Activated CD8-positive, alpha-beta T cell treated with anti-CD3 and anti-CD28 coated beads for 36 hours (primary cell): ENCODE data around the gene CTPS2. TPM values are rescaled to one million over a fixed set of nuclear protein-coding genes. Genes with fewer than 3 reads are reported as not detected.

Experiments
- ATAC-seq: fragments of 200-7000 bp; cut with Tn5 transposase; one replicate; pipeline ENCODE4 v1.10.0; 2021; ENCODE audit warnings: mild to moderate bottlenecking, moderate library complexity
- CTCF ChIA-PET: fragments of 350-600 bp; sonication (Branson Sonifier 250); formaldehyde crosslinking; loops from one replicate; lab custom pipeline; 2021; ENCODE audit warnings: antibody characterized with exemption; lab: Charles Lee
- POLR2A ChIA-PET: fragments of 350-600 bp; sonication (Branson Sonifier 250); formaldehyde crosslinking; loops from one replicate; lab custom pipeline; 2021; ENCODE audit warnings: antibody characterized with exemption; lab: Charles Lee
- DNase-seq: peaks from one replicate; pipeline ENCODE4 v3.0.0-alpha.2; 2020
- H3K27ac Mint-ChIP-seq: one replicate; pipeline ENCODE4 v1.8.0; 2021; ENCODE audit warnings: mild to moderate bottlenecking, mixed read lengths
- H3K27me3 Mint-ChIP-seq: one replicate; pipeline ENCODE4 v1.8.0; 2021; ENCODE audit warnings: mixed read lengths
- H3K36me3 Mint-ChIP-seq: one replicate; pipeline ENCODE4 v1.8.0; 2021; ENCODE audit warnings: low read depth, mixed read lengths
- H3K4me1 Mint-ChIP-seq: one replicate; pipeline ENCODE4 v1.8.0; 2021; ENCODE audit warnings: low read depth, mixed read lengths
- H3K4me3 Mint-ChIP-seq: one replicate; pipeline ENCODE4 v1.8.0; 2021; ENCODE audit warnings: mild to moderate bottlenecking, moderate library complexity, mixed read lengths
- H3K9me3 Mint-ChIP-seq: one replicate; pipeline ENCODE4 v1.8.0; 2021; ENCODE audit warnings: mixed read lengths
- intact Hi-C: fragments of 100-400 bp; cut with micrococcal nuclease; formaldehyde crosslinking; loops from one replicate; pipeline ENCODE4 v1.10.0; 2022
- total RNA-seq, 2 experiments: library from RNA; stranded (reverse); gene quantifications; one replicate each; pipeline ENCODE4 v1.2.3, GENCODE V29; 2021
- TF ChIP-seq, protein P1 (sequence below): fragments of 200-600 bp; IDR thresholded peaks from one replicate; pipeline ENCODE4 v1.8.0; 2022; ENCODE audit warnings: antibody characterized with exemption, mild to moderate bottlenecking

CTPS2 gene
- total RNA-seq, 2 experiments from 2014 or later = 6.2 to 6.7 TPM

GRCh38 chrX:16702700-16703599, 9.5 kb downstream of the CTPS2 start:
- ATAC-seq = no peak
- Mint-ChIP-seq H3K9me3 (no peaks in the 10 kb centered on the region), H3K27me3 (no peaks in the 10 kb centered on the region), H3K4me3 (no peak overlapping the region), H3K27ac (no peak overlapping the region), H3K4me1 (no peaks in the 10 kb centered on the region), H3K36me3 (no peaks in the 10 kb centered on the region)
- ChIA-PET POLR2A (no interaction called here), CTCF (no interaction called here)
- TF ChIP-seq, protein P1, sequence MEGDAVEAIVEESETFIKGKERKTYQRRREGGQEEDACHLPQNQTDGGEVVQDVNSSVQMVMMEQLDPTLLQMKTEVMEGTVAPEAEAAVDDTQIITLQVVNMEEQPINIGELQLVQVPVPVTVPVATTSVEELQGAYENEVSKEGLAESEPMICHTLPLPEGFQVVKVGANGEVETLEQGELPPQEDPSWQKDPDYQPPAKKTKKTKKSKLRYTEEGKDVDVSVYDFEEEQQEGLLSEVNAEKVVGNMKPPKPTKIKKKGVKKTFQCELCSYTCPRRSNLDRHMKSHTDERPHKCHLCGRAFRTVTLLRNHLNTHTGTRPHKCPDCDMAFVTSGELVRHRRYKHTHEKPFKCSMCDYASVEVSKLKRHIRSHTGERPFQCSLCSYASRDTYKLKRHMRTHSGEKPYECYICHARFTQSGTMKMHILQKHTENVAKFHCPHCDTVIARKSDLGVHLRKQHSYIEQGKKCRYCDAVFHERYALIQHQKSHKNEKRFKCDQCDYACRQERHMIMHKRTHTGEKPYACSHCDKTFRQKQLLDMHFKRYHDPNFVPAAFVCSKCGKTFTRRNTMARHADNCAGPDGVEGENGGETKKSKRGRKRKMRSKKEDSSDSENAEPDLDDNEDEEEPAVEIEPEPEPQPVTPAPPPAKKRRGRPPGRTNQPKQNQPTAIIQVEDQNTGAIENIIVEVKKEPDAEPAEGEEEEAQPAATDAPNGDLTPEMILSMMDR = no peak
- DNase-seq = no peak
- intact Hi-C loops = no loop called here

DNA sequence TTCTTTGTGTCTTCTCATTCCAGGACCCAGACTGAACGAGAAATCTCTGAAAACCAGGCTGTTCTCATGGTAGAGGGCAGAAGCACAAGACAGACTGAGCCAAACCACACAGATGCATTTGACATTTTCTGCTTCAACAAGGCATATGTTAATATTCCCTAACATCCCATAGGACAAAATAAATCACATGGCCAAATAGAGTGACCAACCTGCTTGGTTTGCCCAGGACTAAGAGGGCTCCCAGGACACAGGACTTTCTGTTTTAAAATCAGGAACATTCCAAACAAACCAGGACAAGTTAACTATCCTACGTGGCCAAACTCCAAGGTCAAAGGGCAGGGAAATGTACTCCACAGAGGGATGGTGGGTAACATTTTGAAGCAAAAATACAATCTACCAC, 11.7 kb downstream of the CTPS2 start:
- DNase-seq (no peak), ATAC-seq (no peak)
- CTCF ChIA-PET = no interaction called here
- no peaks in the 10 kb centered on the region for H3K4me1 Mint-ChIP-seq
- H3K9me3 Mint-ChIP-seq = no peaks in the 10 kb centered on the region
- no peak overlapping the region for H3K4me3 Mint-ChIP-seq
- intact Hi-C loops = no loop called here
- POLR2A ChIA-PET = no interaction called here
- TF ChIP-seq, protein P1 = no peak
- no peaks in the 10 kb centered on the region for H3K27me3 Mint-ChIP-seq
- H3K36me3 Mint-ChIP-seq = no peaks in the 10 kb centered on the region
- no peak overlapping the region for H3K27ac Mint-ChIP-seq

DNA sequence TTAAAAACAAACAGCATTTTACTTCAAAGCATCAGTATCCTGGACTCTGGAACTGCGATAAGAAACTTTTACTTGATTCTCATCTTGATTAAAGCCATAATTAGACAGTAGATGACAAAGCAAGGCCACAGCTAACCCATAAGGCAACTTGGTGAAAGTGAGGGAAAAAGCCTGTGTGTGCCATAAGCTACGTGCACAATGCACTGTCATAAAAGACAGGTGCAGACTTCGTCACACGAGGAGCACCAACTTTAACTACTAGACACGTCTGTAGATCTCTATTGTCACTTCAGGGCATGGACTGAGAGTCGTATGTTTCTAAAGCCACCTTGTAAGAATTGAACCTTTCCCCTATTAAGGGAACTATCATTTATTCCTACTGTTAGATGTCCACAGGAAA, 13.1 kb downstream of the CTPS2 start:
- DNase-seq (no peak), ATAC-seq (no peak)
- ChIA-PET POLR2A (no interaction called here), CTCF (no interaction called here)
- Mint-ChIP-seq H3K4me1 (no peaks in the 10 kb centered on the region), H3K4me3 (no peak overlapping the region), H3K36me3 (no peaks in the 10 kb centered on the region), H3K27ac (no peak overlapping the region), H3K27me3 (no peaks in the 10 kb centered on the region), H3K9me3 (no peaks in the 10 kb centered on the region)
- intact Hi-C loops = no loop called here
- TF ChIP-seq, protein P1 = no peak

DNA sequence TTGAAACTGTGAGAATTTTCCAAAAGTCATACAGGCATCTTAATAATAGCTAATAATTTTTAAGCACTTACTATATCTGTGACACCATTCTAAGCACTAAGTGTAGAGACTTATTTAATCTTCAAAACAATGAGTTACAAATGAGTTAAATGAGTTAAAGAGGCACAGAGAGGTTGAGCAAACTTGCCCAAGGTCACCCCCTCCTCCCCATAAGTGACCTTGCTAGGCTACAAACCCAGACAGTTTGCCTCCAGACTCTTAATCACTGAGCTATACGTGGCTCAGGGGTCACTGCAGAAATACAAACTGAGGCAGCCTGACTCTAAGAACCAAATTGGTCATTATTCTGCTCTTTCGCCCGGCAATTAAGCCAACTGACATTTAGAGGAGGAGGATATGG, 15.5 kb downstream of the CTPS2 start:
- H3K27ac Mint-ChIP-seq = no peak overlapping the region
- no peaks in the 10 kb centered on the region for H3K9me3 Mint-ChIP-seq
- POLR2A ChIA-PET = no interaction called here
- CTCF ChIA-PET = interaction anchor here (1.1 to 2.5 kb wide), 3 partner anchors 14 to 260 kb away, joined by 4 to 15 read pairs (median 6); no protein-coding TSS in a partner anchor
- intact Hi-C loops = no loop called here
- H3K27me3 Mint-ChIP-seq = no peaks in the 10 kb centered on the region
- DNase-seq (no peak), ATAC-seq (no peak)
- TF ChIP-seq, protein P1 = no peak
- H3K4me1 Mint-ChIP-seq = no peaks in the 10 kb centered on the region
- no peaks in the 10 kb centered on the region for H3K36me3 Mint-ChIP-seq
- no peak overlapping the region for H3K4me3 Mint-ChIP-seq

GRCh38 chrX:16695079-16695676, 17.3 kb downstream of the CTPS2 start:
- DNase-seq = peak; percentile 76
- Mint-ChIP-seq H3K4me1 (no peaks in the 10 kb centered on the region), H3K36me3 (peaks cover 1% of the 10 kb centered on the region), H3K9me3 (no peaks in the 10 kb centered on the region), H3K27ac (no peak overlapping the region), H3K27me3 (no peaks in the 10 kb centered on the region), H3K4me3 (no peak overlapping the region)
- TF ChIP-seq, protein P1 = peak; percentile 78
- ChIA-PET POLR2A (no interaction called here), CTCF (interaction anchor here (1.6 to 2.5 kb wide), 2 partner anchors 32 to 259 kb away, joined by 4 to 15 read pairs; no protein-coding TSS in a partner anchor)
- intact Hi-C loops = no loop called here
- peak; percentile 66 for ATAC-seq
